ENCODE results near the gene FMO3. TPM values are rescaled to one million over a fixed set of nuclear protein-coding genes. Genes with fewer than 3 reads are reported as not detected.

Gene FMO3
- total and polyA plus RNA-seq, 2 of the 4 experiments (the other 2 are of a cell fraction), result under 0.01 to 0.10 TPM

DNA sequence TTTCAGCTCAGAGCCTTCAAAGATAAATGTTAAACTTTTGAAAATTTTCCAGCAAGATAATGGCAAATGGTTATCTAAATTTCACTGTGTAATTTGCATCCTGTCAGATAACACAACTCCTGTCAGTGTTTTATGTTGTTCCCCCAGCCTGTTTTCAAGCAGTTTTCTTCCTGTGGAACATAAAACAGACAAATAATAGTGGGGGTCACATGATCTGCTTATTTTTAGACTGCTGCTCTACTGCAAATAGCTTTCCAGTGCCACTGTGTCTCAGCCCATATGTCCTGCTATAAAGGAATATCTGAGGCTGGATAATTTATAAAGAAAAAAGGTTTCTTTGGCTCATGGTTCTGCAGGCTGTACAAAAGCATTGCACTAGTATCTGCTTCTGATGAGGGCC is 32.2 kb downstream of the FMO3 start:
- intact Hi-C loops (cut with micrococcal nuclease), result no loop called here
- Histone ChIP-seq H4K5ac (ENCODE audit: low read depth, low read length) (no peak overlapping the region; the same call in 1 of the 2 replicates), H3K56ac (ENCODE audit: extremely low read depth, insufficient read depth, low read length) (no peak overlapping the region), H4K20me1 (ENCODE audit: insufficient read depth, low read length) (no peaks in the 10 kb centered on the region), H2AK9ac (replicated peaks; ENCODE audit: low read depth, low read length, poor library complexity) (no peak overlapping the region), H3K9me3 (ENCODE audit: control insufficient read depth, insufficient read depth, low read length) (no peaks in the 10 kb centered on the region), H2AK5ac (ENCODE audit: low read depth, low read length) (0 out of 2 replicates have a peak overlapping the region, but pooled peaks have one; percentile 20), H3K27me3 (ENCODE audit: control insufficient read depth, insufficient read depth, low read length) (no peaks in the 10 kb centered on the region; the same call in 1 of the 2 replicates), H3K79me1 (ENCODE audit: low read depth in 1 of 2, low read length in 2 of 2) (no peaks in the 10 kb centered on the region), H3K4me3 (ENCODE audit: insufficient read depth, low read depth, low read length) (no peak overlapping the region), H3K4me2 (ENCODE audit: low read depth, low read length) (no peak overlapping the region), H3K14ac (replicated peaks; ENCODE audit: low read depth, low read length) (no peak overlapping the region), H3K27ac (ENCODE audit: insufficient read depth, low read length) (peak overlapping the region; percentile 22; the same call in 1 of the 2 replicates), H3K9ac (ENCODE audit: low read depth, low read length) (no peak overlapping the region), H3K9me1 (ENCODE audit: insufficient read depth, low read length) (0 out of 2 replicates have a peak, but pooled peaks cover 2% of the 10 kb centered on the region), H4K91ac (ENCODE audit: insufficient read depth, low read depth, low read length) (no peak overlapping the region), H2BK5ac (ENCODE audit: low read depth, low read length, poor library complexity, severe bottlenecking) (no peak overlapping the region), H3K4me1 (ENCODE audit: control insufficient read depth, insufficient read depth, low read length) (peaks cover 4% of the 10 kb centered on the region), H3K18ac (ENCODE audit: low read depth, low read length) (peak overlapping the region; percentile 83), H2BK15ac (ENCODE audit: low read depth, low read length) (no peak overlapping the region), H2AFZ (replicated peaks; ENCODE audit: low read length, poor library complexity) (no peak overlapping the region), H3K4ac (ENCODE audit: low read depth, low read length) (no peak overlapping the region), H3K23ac (ENCODE audit: low read depth, low read length) (no peak overlapping the region), H2BK120ac (ENCODE audit: low read depth, low read length) (no peak overlapping the region), H3K36me3 (ENCODE audit: control insufficient read depth, insufficient read depth, low read length) (no peaks in the 10 kb centered on the region), H2BK20ac (ENCODE audit: low read depth, low read length) (no peak overlapping the region), H4K8ac (ENCODE audit: low read depth in 2 of 2, low read length in 2 of 2) (no peak overlapping the region)
- CTCF ChIA-PET, result interaction anchor here (0.7 kb wide), 1 partner anchor 1736 kb away, joined by 3 read pairs; no protein-coding TSS in a partner anchor
- ATAC-seq (ENCODE audit: low read depth), result no peak
- DNase-seq, result no peak
- dilution Hi-C loops (cut with HindIII; ENCODE audit: low sequenced_read_pairs, unreplicated experiment), result no loop called here
- no TSS peak for BruUV-seq (replicated peaks)
- in situ Hi-C loops (cut with MboI; ENCODE audit: low sequenced_read_pairs), result no loop called here
- POLR2A ChIA-PET (ENCODE audit: unreplicated experiment), result no interaction called here
- TF ChIP-seq MAZ (IDR thresholded peaks at IDR 0.05; ENCODE audit: borderline replicate concordance, low read depth, low read length) (no peak), USF2 (IDR thresholded peaks at IDR 0.05; ENCODE audit: low read depth, low read length) (no peak), POLR2A (IDR thresholded peaks at IDR 0.05; ENCODE audit: low read depth, low read length) (no peak)
- TF ChIP-seq, protein P1, sequence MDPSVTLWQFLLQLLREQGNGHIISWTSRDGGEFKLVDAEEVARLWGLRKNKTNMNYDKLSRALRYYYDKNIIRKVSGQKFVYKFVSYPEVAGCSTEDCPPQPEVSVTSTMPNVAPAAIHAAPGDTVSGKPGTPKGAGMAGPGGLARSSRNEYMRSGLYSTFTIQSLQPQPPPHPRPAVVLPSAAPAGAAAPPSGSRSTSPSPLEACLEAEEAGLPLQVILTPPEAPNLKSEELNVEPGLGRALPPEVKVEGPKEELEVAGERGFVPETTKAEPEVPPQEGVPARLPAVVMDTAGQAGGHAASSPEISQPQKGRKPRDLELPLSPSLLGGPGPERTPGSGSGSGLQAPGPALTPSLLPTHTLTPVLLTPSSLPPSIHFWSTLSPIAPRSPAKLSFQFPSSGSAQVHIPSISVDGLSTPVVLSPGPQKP (IDR thresholded peaks at IDR 0.05; ENCODE audit: borderline replicate concordance, low read depth, low read length), result no peak
